ENCODE measurements around the gene STAG3.
"Not testable (repeated sequence)": the region's sequence is repeated elsewhere in the genome, so short reads cannot be mapped to it uniquely, and the experiment has no call there.

STAG3 gene

DNA sequence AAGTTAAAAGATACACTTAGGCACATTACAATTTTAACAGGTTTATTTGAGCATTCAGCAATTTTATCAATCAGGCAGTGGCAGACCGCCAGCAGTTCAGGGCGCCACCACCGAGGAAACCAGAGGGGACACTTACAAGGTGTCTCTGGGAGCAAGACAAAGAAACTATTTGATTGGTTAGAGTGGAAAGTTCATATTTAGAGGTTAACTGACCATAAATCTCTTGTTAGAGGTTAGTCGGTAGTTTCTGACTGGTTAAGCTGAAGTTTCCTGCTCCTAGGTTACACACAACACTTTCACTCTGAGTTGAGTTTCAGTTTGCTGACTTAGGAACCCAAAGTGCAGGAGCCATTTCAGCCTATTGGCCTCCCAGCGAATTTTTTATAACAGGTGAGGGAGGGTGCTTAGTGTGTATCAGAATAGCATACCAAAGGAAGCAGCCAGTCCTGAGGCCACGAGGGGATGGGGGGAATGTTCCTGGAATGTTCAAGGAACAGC lies 31.2 kb downstream of the STAG3 start:
- Histone ChIP-seq H3K36me3 (ENCODE audit: control insufficient read depth, low read depth, low read length) (no peaks in the 10 kb centered on the region), H3K9ac (ENCODE audit: low read length) (no peak overlapping the region)

DNA sequence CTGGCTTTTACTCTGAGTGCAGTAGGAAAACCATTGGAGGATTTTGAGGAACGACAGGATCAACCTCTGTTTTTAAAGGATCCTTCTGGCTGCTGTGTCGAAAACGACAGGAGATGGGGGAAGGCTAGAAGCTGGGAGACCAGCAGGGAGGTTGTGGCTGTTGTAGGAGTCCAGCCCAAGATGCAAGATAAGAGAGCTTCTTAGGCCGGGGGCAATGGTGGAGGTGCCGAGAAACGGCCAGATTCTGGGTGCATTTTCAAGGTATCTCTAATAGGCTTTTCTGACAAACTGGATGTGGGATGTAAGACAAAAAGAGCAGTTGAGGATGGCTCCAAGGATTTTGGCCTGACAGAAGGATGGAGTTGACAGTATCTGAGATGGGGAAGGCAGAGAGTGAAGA lies 31.8 kb downstream of the STAG3 start:
- H3K9me3 ChIP-seq (ENCODE audit: control insufficient read depth, low read depth, low read length): no peaks in the 10 kb centered on the region
- H3K27ac ChIP-seq (ENCODE audit: low read length): no peak overlapping the region

More for the DNA sequence above, 31.2 kb downstream of the STAG3 start:
- no peaks in the 10 kb centered on the region for H3K4me1 ChIP-seq (ENCODE audit: control insufficient read depth, low read depth, low read length)
- H3K27ac ChIP-seq (ENCODE audit: low read length): no peak overlapping the region
- peaks cover 26% of the 10 kb centered on the region for H3K27me3 ChIP-seq (ENCODE audit: control insufficient read depth, insufficient read depth, low read length)
- no peak overlapping the region for H3K4me3 ChIP-seq (ENCODE audit: low read length)
- H3K9me3 ChIP-seq (ENCODE audit: control insufficient read depth, low read depth, low read length): no peaks in the 10 kb centered on the region

DNA sequence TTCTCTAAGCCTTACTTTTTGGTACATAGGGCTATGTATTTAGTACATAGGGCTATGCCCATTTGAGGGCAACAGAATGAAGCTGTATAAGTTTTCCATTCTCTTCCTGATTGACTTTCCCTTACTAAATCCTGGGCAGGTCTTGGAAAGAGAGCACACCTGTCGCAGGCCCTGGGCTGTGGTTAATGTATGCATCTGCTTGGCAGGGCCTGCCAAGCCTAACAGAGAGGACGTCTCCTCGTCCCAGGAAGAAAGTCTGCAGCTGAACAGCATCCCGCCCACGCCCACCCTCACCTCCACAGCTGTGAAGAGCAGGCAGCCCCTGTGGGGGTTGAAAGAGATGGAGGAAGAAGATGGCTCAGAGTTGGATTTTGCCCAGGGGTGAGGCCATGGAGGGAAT lies 33.1 kb downstream of the STAG3 start:
- no peak overlapping the region for H3K27ac ChIP-seq (ENCODE audit: low read length)
- no peak overlapping the region for H3K4me3 ChIP-seq (ENCODE audit: low read length)
- peaks cover 29% of the 10 kb centered on the region for H3K27me3 ChIP-seq (ENCODE audit: control insufficient read depth, insufficient read depth, low read length)
- no peaks in the 10 kb centered on the region for H3K36me3 ChIP-seq (ENCODE audit: control insufficient read depth, low read depth, low read length)
- H3K9ac ChIP-seq (ENCODE audit: low read length): no peak overlapping the region
- no peaks in the 10 kb centered on the region for H3K9me3 ChIP-seq (ENCODE audit: control insufficient read depth, low read depth, low read length)
- no peaks in the 10 kb centered on the region for H3K4me1 ChIP-seq (ENCODE audit: control insufficient read depth, low read depth, low read length)

More for the DNA sequence above, 31.8 kb downstream of the STAG3 start:
- peaks cover 26% of the 10 kb centered on the region for H3K27me3 ChIP-seq (ENCODE audit: control insufficient read depth, insufficient read depth, low read length)
- H3K4me1 ChIP-seq (ENCODE audit: control insufficient read depth, low read depth, low read length): no peaks in the 10 kb centered on the region
- H3K4me3 ChIP-seq (ENCODE audit: low read length): no peak overlapping the region
- no peak overlapping the region for H3K9ac ChIP-seq (ENCODE audit: low read length)
- H3K36me3 ChIP-seq (ENCODE audit: control insufficient read depth, low read depth, low read length): no peaks in the 10 kb centered on the region

DNA sequence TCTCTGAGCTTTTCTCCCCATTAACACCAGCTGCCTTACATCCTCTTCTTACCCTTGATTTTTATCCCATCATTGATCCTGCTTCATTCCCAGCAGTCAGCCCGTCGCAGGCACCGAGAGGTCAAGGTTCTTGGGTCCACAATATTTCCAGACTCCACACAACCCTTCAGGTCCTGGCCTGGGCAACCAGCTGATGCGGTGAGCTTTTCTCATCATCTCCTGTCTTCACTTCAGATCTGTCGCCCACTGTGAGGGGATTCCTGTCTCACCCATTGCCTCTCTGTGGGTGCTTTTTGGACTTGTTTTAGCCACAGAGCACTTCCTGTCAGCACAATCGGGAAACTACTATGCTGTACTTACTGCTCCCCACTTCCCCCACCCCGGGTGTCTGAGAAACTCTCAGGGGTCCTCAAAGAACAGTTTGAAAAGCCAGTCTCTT lies 33.6 kb downstream of the STAG3 start:
- H3K4me1 ChIP-seq (ENCODE audit: control insufficient read depth, low read depth, low read length): no peaks in the 10 kb centered on the region
- no peaks in the 10 kb centered on the region for H3K36me3 ChIP-seq (ENCODE audit: control insufficient read depth, low read depth, low read length)
- peaks cover 29% of the 10 kb centered on the region for H3K27me3 ChIP-seq (ENCODE audit: control insufficient read depth, insufficient read depth, low read length)
- no peak overlapping the region for H3K27ac ChIP-seq (ENCODE audit: low read length)
- H3K4me3 ChIP-seq (ENCODE audit: low read length): no peak overlapping the region
- H3K9me3 ChIP-seq (ENCODE audit: control insufficient read depth, low read depth, low read length): no peaks in the 10 kb centered on the region
- H3K9ac ChIP-seq (ENCODE audit: low read length): no peak overlapping the region

DNA sequence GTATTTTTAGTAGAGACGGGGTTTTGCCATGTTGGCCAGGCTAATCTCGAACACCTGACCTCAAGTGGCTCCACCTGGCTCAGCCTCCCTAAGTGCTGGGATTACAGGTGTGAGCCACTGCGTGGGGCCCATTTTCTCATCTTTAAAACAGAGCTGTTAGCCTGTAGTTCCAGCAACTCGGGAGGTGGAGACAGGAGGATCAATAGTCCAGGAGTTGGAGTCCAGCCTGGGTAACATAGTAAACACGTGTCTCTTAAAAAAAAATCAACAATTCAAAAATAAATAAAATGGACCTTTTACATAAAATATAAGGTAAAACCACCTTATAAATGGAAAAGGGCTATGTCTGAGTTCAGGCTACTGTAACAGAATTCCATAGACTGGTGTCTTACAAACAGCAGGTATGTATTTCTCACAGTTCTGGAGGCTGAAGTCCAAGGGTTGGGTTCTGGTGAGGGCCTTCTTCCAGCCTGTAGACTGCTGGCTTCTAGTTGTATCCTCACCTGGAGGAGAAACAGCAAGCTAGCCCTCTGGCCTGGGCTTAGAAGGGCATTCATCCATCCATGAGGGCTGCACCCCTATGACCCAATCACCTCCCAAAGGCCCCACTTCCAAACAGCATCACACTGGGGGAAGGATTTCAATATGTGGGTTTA lies 35.0 kb downstream of the STAG3 start:
- H3K27me3 ChIP-seq (ENCODE audit: control insufficient read depth, insufficient read depth, low read length): peaks cover 29% of the 10 kb centered on the region
- H3K9me3 ChIP-seq (ENCODE audit: control insufficient read depth, low read depth, low read length): no peaks in the 10 kb centered on the region
- H3K27ac ChIP-seq (ENCODE audit: low read length): no peak overlapping the region
- no peak overlapping the region for H3K9ac ChIP-seq (ENCODE audit: low read length)
- H3K4me3 ChIP-seq (ENCODE audit: low read length): no peak overlapping the region
- H3K36me3 ChIP-seq (ENCODE audit: control insufficient read depth, low read depth, low read length): no peaks in the 10 kb centered on the region
- no peaks in the 10 kb centered on the region for H3K4me1 ChIP-seq (ENCODE audit: control insufficient read depth, low read depth, low read length)

DNA sequence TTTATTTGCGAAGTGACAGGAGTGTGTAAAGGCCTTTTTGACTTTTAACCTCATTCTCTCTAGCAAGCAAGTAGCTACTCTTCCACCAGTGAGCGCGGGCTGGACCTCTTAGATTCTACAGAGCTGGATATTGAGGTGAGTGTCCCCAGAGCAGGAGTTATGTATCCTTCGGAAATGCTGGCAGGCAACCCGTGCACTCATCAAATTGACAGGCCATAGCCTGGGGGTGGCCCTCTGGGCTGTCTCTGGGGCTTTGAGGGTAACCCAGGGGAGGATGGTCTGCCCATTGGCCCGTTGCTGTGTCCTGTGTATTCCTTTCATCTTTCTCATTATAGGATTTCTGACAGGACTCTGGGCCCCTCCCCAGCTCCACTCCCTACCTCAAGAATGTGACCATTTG lies 36.0 kb downstream of the STAG3 start:
- H3K4me1 ChIP-seq (ENCODE audit: control insufficient read depth, low read depth, low read length): no peaks in the 10 kb centered on the region
- H3K9ac ChIP-seq (ENCODE audit: low read length): no peak overlapping the region
- H3K27ac ChIP-seq (ENCODE audit: low read length): no peak overlapping the region
- H3K36me3 ChIP-seq (ENCODE audit: control insufficient read depth, low read depth, low read length): no peaks in the 10 kb centered on the region
- H3K27me3 ChIP-seq (ENCODE audit: control insufficient read depth, insufficient read depth, low read length): peaks cover 29% of the 10 kb centered on the region
- no peak overlapping the region for H3K4me3 ChIP-seq (ENCODE audit: low read length)
- no peaks in the 10 kb centered on the region for H3K9me3 ChIP-seq (ENCODE audit: control insufficient read depth, low read depth, low read length)

DNA sequence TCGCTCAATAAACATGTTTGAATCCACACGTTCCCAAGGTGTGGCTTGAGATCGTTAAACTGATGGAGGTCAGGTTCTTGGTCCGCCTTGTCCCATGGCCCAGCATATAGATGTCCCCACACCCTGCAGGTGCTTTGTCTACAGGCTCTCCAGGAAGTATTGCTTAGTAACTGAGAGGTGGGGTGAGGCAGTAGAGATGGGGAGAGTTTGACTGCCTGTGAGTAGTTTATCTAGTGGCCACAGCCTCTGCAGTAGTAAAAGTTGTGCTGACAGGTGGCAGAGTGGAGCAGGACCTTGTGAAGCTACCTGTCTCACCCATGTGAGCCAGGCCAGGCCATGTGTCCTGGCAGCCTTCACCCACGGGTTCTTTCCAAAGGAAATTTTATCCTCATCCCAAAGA lies 36.6 kb downstream of the STAG3 start:
- not testable (repeated sequence) for H3K27ac ChIP-seq (ENCODE audit: low read length); H3K4me3 ChIP-seq (ENCODE audit: low read length); H3K36me3 ChIP-seq (ENCODE audit: control insufficient read depth, low read depth, low read length); H3K9ac ChIP-seq (ENCODE audit: low read length); H3K4me1 ChIP-seq (ENCODE audit: control insufficient read depth, low read depth, low read length); H3K9me3 ChIP-seq (ENCODE audit: control insufficient read depth, low read depth, low read length)
- peaks cover 29% of the 10 kb centered on the region for H3K27me3 ChIP-seq (ENCODE audit: control insufficient read depth, insufficient read depth, low read length)

DNA sequence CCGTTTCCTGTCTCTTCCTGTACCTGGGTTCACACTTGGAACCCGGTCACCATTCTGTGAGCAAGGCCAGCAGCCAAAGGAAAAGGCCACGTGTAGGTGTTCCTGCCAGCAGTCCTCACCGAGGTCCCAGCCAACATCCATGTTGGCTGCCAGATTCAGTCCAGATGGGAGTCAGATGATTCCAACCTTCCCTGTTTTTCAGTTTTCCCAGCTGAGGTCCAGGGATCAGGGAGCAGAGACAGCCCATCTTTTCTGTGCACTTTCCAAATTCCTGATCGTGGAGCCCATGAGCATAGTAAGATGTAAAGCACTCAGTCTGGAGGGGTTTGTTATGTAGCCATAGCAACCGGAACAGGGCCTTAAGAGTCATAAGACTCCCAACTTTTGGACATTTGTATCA lies 38.2 kb downstream of the STAG3 start:
- no peaks in the 10 kb centered on the region for H3K4me1 ChIP-seq (ENCODE audit: control insufficient read depth, low read depth, low read length)

DNA sequence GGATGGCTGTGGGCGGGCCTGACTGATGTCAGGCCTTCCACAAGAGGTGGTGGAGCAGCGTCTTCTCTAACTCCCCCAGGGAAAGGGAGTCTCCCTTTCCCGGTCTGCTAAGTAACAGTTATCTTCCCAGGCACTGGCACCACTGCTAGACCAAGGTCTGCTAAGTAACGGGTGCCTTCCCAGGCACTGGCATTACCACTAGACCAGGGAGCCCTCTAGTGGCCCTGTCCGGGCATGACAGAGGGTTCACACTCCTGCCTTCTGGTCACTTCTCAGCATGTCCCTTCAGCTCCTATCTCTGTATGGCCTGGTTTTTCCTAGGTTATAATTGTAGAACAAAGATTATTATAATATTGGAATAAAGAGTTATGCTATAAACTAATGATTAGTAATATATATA lies 40.2 kb downstream of the STAG3 start:
- H3K27me3 ChIP-seq (ENCODE audit: control insufficient read depth, insufficient read depth, low read length): peaks cover 11% of the 10 kb centered on the region
- H3K4me1 ChIP-seq (ENCODE audit: control insufficient read depth, low read depth, low read length); H3K36me3 ChIP-seq (ENCODE audit: control insufficient read depth, low read depth, low read length); H3K27ac ChIP-seq (ENCODE audit: low read length); H3K9me3 ChIP-seq (ENCODE audit: control insufficient read depth, low read depth, low read length); H3K4me3 ChIP-seq (ENCODE audit: low read length); H3K9ac ChIP-seq (ENCODE audit: low read length): not testable (repeated sequence)

More for the DNA sequence above, 38.2 kb downstream of the STAG3 start:
- Histone ChIP-seq H3K27me3 (ENCODE audit: control insufficient read depth, insufficient read depth, low read length) (peaks cover 20% of the 10 kb centered on the region), H3K9ac (ENCODE audit: low read length) (no peak overlapping the region), H3K4me3 (ENCODE audit: low read length) (no peak overlapping the region), H3K27ac (ENCODE audit: low read length) (no peak overlapping the region), H3K9me3 (ENCODE audit: control insufficient read depth, low read depth, low read length) (no peaks in the 10 kb centered on the region), H3K36me3 (ENCODE audit: control insufficient read depth, low read depth, low read length) (no peaks in the 10 kb centered on the region)

DNA sequence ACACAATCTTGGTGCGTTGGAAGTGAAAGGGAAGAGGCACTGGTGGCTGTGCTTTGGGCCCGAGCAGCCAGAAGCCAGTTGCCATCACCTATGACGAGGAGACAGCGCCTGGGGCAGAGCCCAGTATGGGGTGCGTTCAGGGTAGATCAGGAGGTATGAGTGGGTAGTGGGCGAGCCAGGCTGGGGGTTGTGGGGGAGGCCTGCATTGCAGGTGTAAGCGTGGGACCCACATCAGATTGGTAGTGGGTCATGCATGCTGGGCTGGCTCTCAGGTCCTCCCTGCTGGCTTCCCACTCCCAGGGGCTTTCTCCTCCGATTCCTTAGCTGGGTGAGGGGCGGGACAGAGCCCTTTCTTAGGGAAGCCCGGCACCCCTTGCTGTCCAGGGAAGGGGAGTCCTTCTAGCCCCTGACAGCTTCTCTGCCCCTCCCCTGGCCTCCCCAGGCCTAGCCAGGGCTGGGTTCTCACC lies 41.6 kb downstream of the STAG3 start:
- H3K4me1 ChIP-seq (ENCODE audit: control insufficient read depth, low read depth, low read length): no peaks in the 10 kb centered on the region
- no peaks in the 10 kb centered on the region for H3K9me3 ChIP-seq (ENCODE audit: control insufficient read depth, low read depth, low read length)
- H3K27ac ChIP-seq (ENCODE audit: low read length): no peak overlapping the region
- peaks cover 3% of the 10 kb centered on the region for H3K27me3 ChIP-seq (ENCODE audit: control insufficient read depth, insufficient read depth, low read length)
- H3K36me3 ChIP-seq (ENCODE audit: control insufficient read depth, low read depth, low read length): no peaks in the 10 kb centered on the region
- no peak overlapping the region for H3K4me3 ChIP-seq (ENCODE audit: low read length)
- H3K9ac ChIP-seq (ENCODE audit: low read length): no peak overlapping the region

DNA sequence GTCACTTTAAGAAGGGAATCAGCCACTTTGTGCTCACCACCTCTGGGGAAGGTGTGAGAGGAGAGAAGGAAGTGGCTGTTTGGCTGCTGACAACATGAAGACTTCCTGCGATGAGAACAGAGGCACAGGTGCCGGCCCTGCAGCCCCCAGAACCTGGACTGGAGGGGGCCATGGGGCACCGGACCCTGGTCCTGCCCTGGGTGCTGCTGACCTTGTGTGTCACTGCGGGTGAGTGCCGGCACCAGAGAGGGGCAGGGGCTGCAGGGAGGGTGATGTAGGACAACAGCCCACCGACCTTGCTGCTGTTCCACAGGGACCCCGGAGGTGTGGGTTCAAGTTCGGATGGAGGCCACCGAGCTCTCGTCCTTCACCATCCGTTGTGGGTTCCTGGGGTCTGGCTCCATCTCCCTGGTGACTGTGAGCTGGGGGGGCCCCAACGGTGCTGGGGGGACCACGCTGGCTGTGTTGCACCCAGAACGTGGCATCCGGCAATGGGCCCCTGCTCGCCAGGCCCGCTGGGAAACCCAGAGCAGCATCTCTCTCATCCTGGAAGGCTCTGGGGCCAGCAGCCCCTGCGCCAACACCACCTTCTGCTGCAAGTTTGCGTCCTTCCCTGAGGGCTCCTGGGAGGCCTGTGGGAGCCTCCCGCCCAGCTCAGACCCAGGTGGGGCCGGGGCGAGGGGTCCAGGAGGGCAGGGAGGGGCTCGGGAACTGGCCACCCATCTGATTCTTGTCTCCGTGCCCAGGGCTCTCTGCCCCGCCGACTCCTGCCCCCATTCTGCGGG lies 42.3 kb downstream of the STAG3 start, which contains the start of gene PVRIG:
PVRIG (plus strand) TSS at position 149 of the 785 bp plus-strand sequence; CDS start at position 171, 22 bp downstream.
- H3K9me3 ChIP-seq (ENCODE audit: control insufficient read depth, low read depth, low read length); H3K27me3 ChIP-seq (ENCODE audit: control insufficient read depth, insufficient read depth, low read length); H3K36me3 ChIP-seq (ENCODE audit: control insufficient read depth, low read depth, low read length); H3K4me3 ChIP-seq (ENCODE audit: low read length); H3K9ac ChIP-seq (ENCODE audit: low read length); H3K27ac ChIP-seq (ENCODE audit: low read length); H3K4me1 ChIP-seq (ENCODE audit: control insufficient read depth, low read depth, low read length): not testable (repeated sequence)
